Hepatocyte (in vitro differentiated cells): ENCODE data around the gene TCF4. TPM values are rescaled to one million over a fixed set of nuclear protein-coding genes. Genes with fewer than 3 reads are reported as not detected.

Experiments used
- DNase-seq: peaks from one replicate; pipeline ENCODE4 v3.0.0-alpha.2; 2016; ENCODE audit warnings: low spot score
- H2AFZ ChIP-seq: fragments of 200-600 bp; sonication (generic); 2 replicates; pipeline ENCODE4 v1.6.0; 2016; ENCODE audit warnings: antibody characterized with exemption, mild to moderate bottlenecking
- H3K27ac ChIP-seq: fragments of 200-600 bp; sonication (generic); 2 replicates; pipeline ENCODE4 v1.5.1; 2016; ENCODE audit warnings: mild to moderate bottlenecking
- H3K27me3 ChIP-seq: fragments of 200-600 bp; sonication (generic); 2 replicates; pipeline ENCODE4 v1.6.1; 2016
- H3K36me3 ChIP-seq: fragments of 200-600 bp; sonication (generic); replicated peaks from 2 replicates; pipeline ENCODE4 v1.5.1; 2016; ENCODE audit warnings: low read depth; ENCODE audit not compliant: insufficient read depth
- H3K4me1 ChIP-seq: fragments of 200-600 bp; sonication (generic); 2 replicates; pipeline ENCODE4 v1.5.1; 2016; ENCODE audit warnings: mild to moderate bottlenecking, moderate library complexity; ENCODE audit not compliant: insufficient read depth
- H3K4me2 ChIP-seq: fragments of 200-600 bp; sonication (generic); 2 replicates; pipeline ENCODE4 v1.6.0; 2016
- H3K4me3 ChIP-seq: fragments of 200-600 bp; sonication (generic); 2 replicates; pipeline ENCODE4 v1.5.1; 2016; ENCODE audit warnings: mild to moderate bottlenecking
- H3K79me2 ChIP-seq: fragments of 200-600 bp; sonication (generic); 2 replicates; pipeline ENCODE4 v1.6.0; 2017; ENCODE audit warnings: mild to moderate bottlenecking
- H3K9me2 ChIP-seq: fragments of 200-600 bp; sonication (generic); replicated peaks from 2 replicates; pipeline ENCODE4 v1.6.0; 2017; ENCODE audit warnings: mild to moderate bottlenecking; ENCODE audit not compliant: insufficient read depth
- H3K9me3 ChIP-seq: fragments of 200-600 bp; sonication (generic); 2 replicates; pipeline ENCODE4 v1.5.1; 2016; ENCODE audit warnings: low read depth, mild to moderate bottlenecking
- H4K20me1 ChIP-seq: fragments of 200-600 bp; sonication (generic); 2 replicates; pipeline ENCODE4 v1.6.0; 2016; ENCODE audit warnings: mild to moderate bottlenecking; ENCODE audit not compliant: insufficient read depth, poor library complexity, severe bottlenecking
- EZH2 ChIP-seq: fragments of 200-600 bp; sonication (generic); IDR thresholded peaks from 2 replicates; pipeline ENCODE4 v1.6.1; 2016; ENCODE audit warnings: antibody characterized with exemption, mild to moderate bottlenecking, borderline replicate concordance
- EZH2phosphoT487 ChIP-seq: fragments of 200-600 bp; sonication (generic); IDR thresholded peaks from one replicate; pipeline ENCODE4 v1.6.1; 2018; ENCODE audit warnings: antibody characterized with exemption, mild to moderate bottlenecking, low read depth, moderate library complexity; ENCODE audit not compliant: unreplicated experiment, severe bottlenecking
- WGBS: methylation state at CpG from one replicate; pipeline ENCODE4 v1.1.6; 2016; ENCODE audit warnings: low lambda C conversion rate; ENCODE audit errors: missing lambda C conversion rate; 5-methylcytosine and 5-hydroxymethylcytosine counted together
- polyA plus RNA-seq: library from polyadenylated mRNA; unstranded; fragments of >200 nt; fragmentation: Nextera tagmentation; extraction: Ambion mirVana; gene quantifications from 2 replicates; pipeline ENCODE4 v1.2.1, GENCODE V29; 2016
- total RNA-seq: library from RNA; depleted of rRNA; stranded (reverse); fragments of >200 nt; gene quantifications from 2 replicates; pipeline ENCODE4 v1.2.3, GENCODE V29; 2014
- TF ChIP-seq, protein P1 (sequence below): fragments of 200-600 bp; sonication (generic); IDR thresholded peaks from 2 replicates; pipeline ENCODE4 v1.5.1; 2016; ENCODE audit warnings: antibody characterized with exemption, mild to moderate bottlenecking; ENCODE audit not compliant: poor library complexity

TCF4 gene
- total and polyA plus RNA-seq, 2 experiments from 2014 or later: 40.5 to 65.2 TPM

GRCh38 chr18:55541571-55541970, 46.4 kb downstream of the TCF4 start:
- H3K4me3 ChIP-seq: no peak overlapping the region
- no peak overlapping the region for H2AFZ ChIP-seq
- peaks cover 66% of the 10 kb centered on the region for H3K79me2 ChIP-seq
- no peak overlapping the region for H3K4me2 ChIP-seq
- TF ChIP-seq EZH2phosphoT487: no peak
- TF ChIP-seq, protein P1, sequence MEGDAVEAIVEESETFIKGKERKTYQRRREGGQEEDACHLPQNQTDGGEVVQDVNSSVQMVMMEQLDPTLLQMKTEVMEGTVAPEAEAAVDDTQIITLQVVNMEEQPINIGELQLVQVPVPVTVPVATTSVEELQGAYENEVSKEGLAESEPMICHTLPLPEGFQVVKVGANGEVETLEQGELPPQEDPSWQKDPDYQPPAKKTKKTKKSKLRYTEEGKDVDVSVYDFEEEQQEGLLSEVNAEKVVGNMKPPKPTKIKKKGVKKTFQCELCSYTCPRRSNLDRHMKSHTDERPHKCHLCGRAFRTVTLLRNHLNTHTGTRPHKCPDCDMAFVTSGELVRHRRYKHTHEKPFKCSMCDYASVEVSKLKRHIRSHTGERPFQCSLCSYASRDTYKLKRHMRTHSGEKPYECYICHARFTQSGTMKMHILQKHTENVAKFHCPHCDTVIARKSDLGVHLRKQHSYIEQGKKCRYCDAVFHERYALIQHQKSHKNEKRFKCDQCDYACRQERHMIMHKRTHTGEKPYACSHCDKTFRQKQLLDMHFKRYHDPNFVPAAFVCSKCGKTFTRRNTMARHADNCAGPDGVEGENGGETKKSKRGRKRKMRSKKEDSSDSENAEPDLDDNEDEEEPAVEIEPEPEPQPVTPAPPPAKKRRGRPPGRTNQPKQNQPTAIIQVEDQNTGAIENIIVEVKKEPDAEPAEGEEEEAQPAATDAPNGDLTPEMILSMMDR: no peak
- TF ChIP-seq EZH2: no peak
- no peaks in the 10 kb centered on the region for H3K9me3 ChIP-seq
- no peak overlapping the region for H3K27ac ChIP-seq
- 74% methylated on average over 2 of the region's 2 CpGs for WGBS
- no peaks in the 10 kb centered on the region for H3K36me3 ChIP-seq
- no peaks in the 10 kb centered on the region for H4K20me1 ChIP-seq
- no peaks in the 10 kb centered on the region for H3K4me1 ChIP-seq
- DNase-seq: no peak
- no peaks in the 10 kb centered on the region for H3K9me2 ChIP-seq
- no peaks in the 10 kb centered on the region for H3K27me3 ChIP-seq

GRCh38 chr18:55539240-55539639, 48.8 kb downstream of the TCF4 start:
- Histone ChIP-seq H3K4me1 (no peaks in the 10 kb centered on the region), H3K9me2 (no peaks in the 10 kb centered on the region), H3K79me2 (peaks cover 73% of the 10 kb centered on the region), H3K27ac (no peak overlapping the region), H3K36me3 (no peaks in the 10 kb centered on the region), H3K4me3 (no peak overlapping the region), H3K27me3 (no peaks in the 10 kb centered on the region), H3K9me3 (no peaks in the 10 kb centered on the region), H4K20me1 (no peaks in the 10 kb centered on the region), H2AFZ (no peak overlapping the region), H3K4me2 (no peak overlapping the region)
- TF ChIP-seq EZH2: no peak
- DNase-seq: no peak

DNA sequence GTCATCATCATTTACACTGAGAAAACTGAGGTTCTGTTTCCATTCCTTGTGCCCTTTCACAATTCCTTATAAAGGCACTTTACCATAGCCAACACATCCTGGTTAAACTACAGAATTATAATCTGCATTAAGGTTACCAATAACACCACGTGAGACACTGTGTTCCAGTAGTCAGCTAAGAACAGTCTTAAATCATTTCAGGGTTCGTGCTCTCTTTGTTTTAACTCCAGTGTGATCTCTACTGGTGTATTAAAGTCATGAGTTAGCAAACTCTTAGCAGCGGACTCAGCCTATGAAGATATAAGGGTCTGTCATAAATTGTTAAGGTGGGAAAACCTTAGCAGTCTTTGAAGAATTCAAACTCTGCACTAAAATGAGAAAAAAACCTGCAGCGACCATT, 53.0 kb downstream of the TCF4 start:
- no peak overlapping the region for H2AFZ ChIP-seq
- no peaks in the 10 kb centered on the region for H3K27me3 ChIP-seq
- WGBS: 69% methylated on average over 4 of the region's 4 CpGs
- no peak for TF ChIP-seq EZH2
- TF ChIP-seq EZH2phosphoT487: no peak
- TF ChIP-seq, protein P1: no peak
- H3K79me2 ChIP-seq: peaks cover 73% of the 10 kb centered on the region
- H3K4me3 ChIP-seq: no peak overlapping the region
- no peaks in the 10 kb centered on the region for H3K9me3 ChIP-seq
- no peak for DNase-seq
- no peaks in the 10 kb centered on the region for H4K20me1 ChIP-seq
- peaks cover 6% of the 10 kb centered on the region for H3K4me1 ChIP-seq
- no peaks in the 10 kb centered on the region for H3K36me3 ChIP-seq
- no peak overlapping the region for H3K27ac ChIP-seq
- H3K4me2 ChIP-seq: no peak overlapping the region
- H3K9me2 ChIP-seq: no peaks in the 10 kb centered on the region

DNA sequence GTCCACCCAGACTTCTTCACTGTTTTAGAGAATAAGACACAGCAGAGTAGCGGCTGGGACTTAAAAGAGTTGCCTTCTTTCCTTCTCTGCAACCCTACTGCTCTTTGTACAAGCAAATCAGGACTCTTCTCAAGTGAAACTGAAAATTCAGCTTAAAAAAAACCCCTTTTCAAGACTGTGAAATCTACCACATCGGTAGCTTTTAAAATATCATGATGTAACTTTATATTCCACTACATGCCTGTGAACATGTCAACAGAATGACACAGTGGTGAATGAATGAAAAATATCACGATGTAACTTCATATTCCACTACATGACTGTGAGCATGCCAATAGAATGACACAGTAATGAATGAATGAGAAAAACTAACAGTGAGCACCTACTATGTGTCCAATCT, 53.4 kb downstream of the TCF4 start:
- Histone ChIP-seq H3K4me3 (no peak overlapping the region), H4K20me1 (no peaks in the 10 kb centered on the region), H3K4me2 (no peak overlapping the region), H2AFZ (no peak overlapping the region), H3K27me3 (no peaks in the 10 kb centered on the region), H3K4me1 (peaks cover 6% of the 10 kb centered on the region), H3K27ac (no peak overlapping the region), H3K79me2 (peaks cover 68% of the 10 kb centered on the region), H3K36me3 (no peaks in the 10 kb centered on the region), H3K9me2 (no peaks in the 10 kb centered on the region), H3K9me3 (no peaks in the 10 kb centered on the region)
- 78% methylated on average over 3 of the region's 3 CpGs for WGBS
- DNase-seq: no peak
- TF ChIP-seq EZH2phosphoT487 (no peak), EZH2 (no peak)
- TF ChIP-seq, protein P1: no peak
